Measurements from ENCODE around the gene CERS3.

DNA sequence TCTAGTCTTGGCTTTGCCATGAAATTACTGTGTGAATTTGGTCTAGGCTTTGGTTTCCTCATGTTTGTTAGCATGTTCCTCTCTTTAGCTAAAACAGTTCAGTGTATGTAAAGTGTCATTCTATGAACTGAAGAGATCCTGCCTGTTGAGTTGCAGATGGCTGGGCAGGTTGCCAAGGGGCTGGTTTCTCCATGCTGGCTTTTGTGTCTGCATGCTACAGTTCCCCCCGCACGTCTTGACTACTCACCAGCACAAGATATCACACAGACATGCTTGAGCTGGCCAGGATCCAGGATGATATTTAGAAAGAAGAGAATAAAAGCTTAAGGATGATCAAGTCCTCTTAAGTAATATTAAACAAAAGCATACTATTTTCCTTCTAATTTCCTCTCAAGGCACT, 90.2 kb downstream of the CERS3 start:
- TF ChIP-seq, protein P1, sequence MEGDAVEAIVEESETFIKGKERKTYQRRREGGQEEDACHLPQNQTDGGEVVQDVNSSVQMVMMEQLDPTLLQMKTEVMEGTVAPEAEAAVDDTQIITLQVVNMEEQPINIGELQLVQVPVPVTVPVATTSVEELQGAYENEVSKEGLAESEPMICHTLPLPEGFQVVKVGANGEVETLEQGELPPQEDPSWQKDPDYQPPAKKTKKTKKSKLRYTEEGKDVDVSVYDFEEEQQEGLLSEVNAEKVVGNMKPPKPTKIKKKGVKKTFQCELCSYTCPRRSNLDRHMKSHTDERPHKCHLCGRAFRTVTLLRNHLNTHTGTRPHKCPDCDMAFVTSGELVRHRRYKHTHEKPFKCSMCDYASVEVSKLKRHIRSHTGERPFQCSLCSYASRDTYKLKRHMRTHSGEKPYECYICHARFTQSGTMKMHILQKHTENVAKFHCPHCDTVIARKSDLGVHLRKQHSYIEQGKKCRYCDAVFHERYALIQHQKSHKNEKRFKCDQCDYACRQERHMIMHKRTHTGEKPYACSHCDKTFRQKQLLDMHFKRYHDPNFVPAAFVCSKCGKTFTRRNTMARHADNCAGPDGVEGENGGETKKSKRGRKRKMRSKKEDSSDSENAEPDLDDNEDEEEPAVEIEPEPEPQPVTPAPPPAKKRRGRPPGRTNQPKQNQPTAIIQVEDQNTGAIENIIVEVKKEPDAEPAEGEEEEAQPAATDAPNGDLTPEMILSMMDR (IDR thresholded peaks at IDR 0.05), result no peak
- no peak for TF ChIP-seq POLR2A (IDR thresholded peaks at IDR 0.05)
